ENCODE results near the gene HK1.

DNA sequence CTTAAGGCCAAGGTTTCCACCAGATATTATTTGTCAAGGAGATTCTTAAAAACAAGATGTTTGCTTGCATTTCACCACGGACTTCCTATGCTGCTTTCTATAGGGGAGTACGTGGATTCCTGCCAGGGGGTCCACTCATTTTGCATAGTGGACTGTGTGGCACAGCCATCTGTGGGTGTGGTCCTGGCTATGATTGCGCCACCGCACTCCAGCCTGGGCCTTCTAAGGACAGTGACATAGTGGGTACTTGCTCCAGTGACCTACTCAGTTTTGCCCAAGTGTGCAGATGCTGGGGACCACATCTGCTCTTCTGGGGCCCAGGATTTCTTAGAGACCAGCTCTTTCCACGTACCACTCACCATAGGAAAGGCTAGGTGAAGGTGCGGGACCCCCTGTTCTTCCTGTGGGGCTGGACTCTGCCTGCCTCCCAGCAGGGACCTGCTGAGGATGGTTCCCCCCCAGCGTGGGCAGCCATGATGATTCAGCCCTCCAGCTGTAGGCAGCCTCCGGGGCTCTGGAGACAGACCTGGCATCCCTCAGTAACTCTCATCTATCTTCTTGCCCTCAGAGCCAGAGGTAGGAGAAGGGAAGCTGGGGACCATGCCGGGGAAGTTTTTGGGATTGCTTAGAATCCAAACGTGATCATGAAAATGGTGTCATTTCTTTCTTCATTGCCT lies 42.9 kb downstream of the HK1 start:
- TF ChIP-seq, protein P1, sequence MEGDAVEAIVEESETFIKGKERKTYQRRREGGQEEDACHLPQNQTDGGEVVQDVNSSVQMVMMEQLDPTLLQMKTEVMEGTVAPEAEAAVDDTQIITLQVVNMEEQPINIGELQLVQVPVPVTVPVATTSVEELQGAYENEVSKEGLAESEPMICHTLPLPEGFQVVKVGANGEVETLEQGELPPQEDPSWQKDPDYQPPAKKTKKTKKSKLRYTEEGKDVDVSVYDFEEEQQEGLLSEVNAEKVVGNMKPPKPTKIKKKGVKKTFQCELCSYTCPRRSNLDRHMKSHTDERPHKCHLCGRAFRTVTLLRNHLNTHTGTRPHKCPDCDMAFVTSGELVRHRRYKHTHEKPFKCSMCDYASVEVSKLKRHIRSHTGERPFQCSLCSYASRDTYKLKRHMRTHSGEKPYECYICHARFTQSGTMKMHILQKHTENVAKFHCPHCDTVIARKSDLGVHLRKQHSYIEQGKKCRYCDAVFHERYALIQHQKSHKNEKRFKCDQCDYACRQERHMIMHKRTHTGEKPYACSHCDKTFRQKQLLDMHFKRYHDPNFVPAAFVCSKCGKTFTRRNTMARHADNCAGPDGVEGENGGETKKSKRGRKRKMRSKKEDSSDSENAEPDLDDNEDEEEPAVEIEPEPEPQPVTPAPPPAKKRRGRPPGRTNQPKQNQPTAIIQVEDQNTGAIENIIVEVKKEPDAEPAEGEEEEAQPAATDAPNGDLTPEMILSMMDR (IDR thresholded peaks at IDR 0.05; ENCODE audit: low read depth, low read length): no peak
- TF ChIP-seq MYC (IDR thresholded peaks at IDR 0.05; ENCODE audit: low read depth, low read length) (no peak), POLR2A (IDR thresholded peaks at IDR 0.05; ENCODE audit: extremely low read depth, insufficient read length) (no peak)
- TF ChIP-seq, protein P2, sequence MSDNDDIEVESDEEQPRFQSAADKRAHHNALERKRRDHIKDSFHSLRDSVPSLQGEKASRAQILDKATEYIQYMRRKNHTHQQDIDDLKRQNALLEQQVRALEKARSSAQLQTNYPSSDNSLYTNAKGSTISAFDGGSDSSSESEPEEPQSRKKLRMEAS (IDR thresholded peaks at IDR 0.05; ENCODE audit: low read depth, low read length): no peak

Data from NB4 (cell line).